Upper lobe of left lung (tissue), 6 donors: ENCODE data around the gene FAM13A. TPM values are rescaled to one million over a fixed set of nuclear protein-coding genes. Genes with fewer than 3 reads are reported as not detected.
"Not testable (repeated sequence)": the region's sequence is repeated elsewhere in the genome, so short reads cannot be mapped to it uniquely, and the experiment has no call there.

ENCODE experiments used
- ATAC-seq, 2 donors: fragments of 200-7000 bp; cut with Tn5 transposase; one replicate each; pipeline ENCODE4 v1.9.1; 2022; ENCODE audit warnings: mild to moderate bottlenecking in 2 of 2, moderate library complexity in 2 of 2; ENCODE audit not compliant: low FRiP score in 2 of 2
- DNase-seq, 2 donors: peaks; one replicate each; pipeline ENCODE4 v3.0.0-alpha.2; 2019 to 2020
- H3K27ac ChIP-seq, 4 donors: fragments of 200-600 bp; sonication (generic); one replicate each; pipeline ENCODE4 v1.5.1; 2016 to 2019
- H3K27me3 ChIP-seq, 4 donors: fragments of 200-600 bp; sonication (generic); one replicate each; pipeline ENCODE4 v1.5.1; 2017 to 2019
- H3K36me3 ChIP-seq, 4 donors: fragments of 200-600 bp; sonication (generic); one replicate each; pipeline ENCODE4 v1.5.1; 2016 to 2019
- H3K4me1 ChIP-seq, 4 donors: fragments of 200-600 bp; sonication (generic); one replicate each; pipeline ENCODE4 v1.5.1; 2018 to 2019
- H3K4me3 ChIP-seq, 4 donors: fragments of 200-600 bp; sonication (generic); one replicate each; pipeline ENCODE4 v1.5.1; 2017 to 2019; ENCODE audit warnings: mild to moderate bottlenecking in 2 of 4, moderate library complexity in 1 of 4
- H3K9me3 ChIP-seq, 4 donors: fragments of 200-600 bp; sonication (generic); one replicate each; pipeline ENCODE4 v1.5.1; 2018 to 2019
- EP300 ChIP-seq, 4 donors: sonication (generic); formaldehyde crosslinking; IDR thresholded peaks; one replicate each; pipeline ENCODE4 v1.5.1; 2017; ENCODE audit warnings: antibody characterized with exemption in 4 of 4, control low read depth in 2 of 4
- POLR2A ChIP-seq, 4 donors: fragments of 450-650 bp; IDR thresholded peaks; one replicate each; pipeline ENCODE4 v1.5.1; 2016 to 2017; ENCODE audit warnings: antibody characterized with exemption in 4 of 4, mild to moderate bottlenecking in 2 of 4
- POLR2AphosphoS5 ChIP-seq, 2 donors: sonication (generic); formaldehyde crosslinking; IDR thresholded peaks; one replicate each; pipeline ENCODE4 v1.5.1; 2017; ENCODE audit warnings: antibody characterized with exemption in 2 of 2
- WGBS, 2 donors: methylation state at CpG; one replicate each; pipeline ENCODE4 v1.1.5; 2017 to 2018; 5-methylcytosine and 5-hydroxymethylcytosine counted together
- total RNA-seq, 6 donors: library from RNA; depleted of rRNA in 4 of 6; stranded (reverse); fragments of >200 nt in 4 of 6; gene quantifications; one replicate each; pipeline versions ENCODE4 v1.1.0 to v1.2.1, GENCODE V29; 2016 to 2021
- TF ChIP-seq, protein P1 (sequence below), 6 experiments: fragments of 450-650 bp in 4 of 6; fragments of 200-600 bp in 2 of 6; sonication (generic) in 2 of 6; IDR thresholded peaks; one replicate each; pipeline ENCODE4 v1.5.1; 2016 to 2019; ENCODE audit warnings: antibody characterized with exemption in 6 of 6
- donor health status: DM: no; HTN: no; CAD: no; lungs with moderate emphysema.
- donor health status: DM: no; HTN: yes; CAD: no; lungs with severe emphysema.

FAM13A gene
- total RNA-seq, 6 donors from 2014 or later, result 15.8 to 173 (median 34.1) TPM

DNA sequence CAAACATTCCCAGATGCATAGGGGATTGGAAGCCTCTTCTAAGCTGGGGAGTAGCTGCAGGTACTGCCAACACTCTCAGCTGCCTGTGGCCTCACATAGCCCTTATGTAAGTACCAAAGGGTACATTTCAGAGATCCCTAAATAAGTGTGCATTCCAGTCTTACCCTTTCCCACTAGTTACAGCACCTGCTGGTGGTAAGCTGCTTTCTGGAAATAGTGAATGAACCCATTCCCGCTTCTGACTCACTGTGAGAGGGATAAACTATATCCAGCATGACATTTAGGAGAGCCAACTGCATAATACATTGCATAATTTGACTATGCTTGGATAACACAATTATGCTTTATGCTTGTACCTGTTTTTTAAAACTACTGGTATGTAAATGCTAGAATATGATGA, 149.0 kb downstream of the FAM13A start:
- DNase-seq (no peak), ATAC-seq (no peak)
- Histone ChIP-seq H3K9me3 (no peaks in the 10 kb centered on the region), H3K36me3 (no peaks in the 10 kb centered on the region), H3K4me3 (no peak overlapping the region), H3K27ac (no peak overlapping the region), H3K4me1 (no peaks in the 10 kb centered on the region), H3K27me3 (no peaks in the 10 kb centered on the region)
- no peak for TF ChIP-seq POLR2A (IDR thresholded peaks at IDR 0.05)
- TF ChIP-seq, protein P1, sequence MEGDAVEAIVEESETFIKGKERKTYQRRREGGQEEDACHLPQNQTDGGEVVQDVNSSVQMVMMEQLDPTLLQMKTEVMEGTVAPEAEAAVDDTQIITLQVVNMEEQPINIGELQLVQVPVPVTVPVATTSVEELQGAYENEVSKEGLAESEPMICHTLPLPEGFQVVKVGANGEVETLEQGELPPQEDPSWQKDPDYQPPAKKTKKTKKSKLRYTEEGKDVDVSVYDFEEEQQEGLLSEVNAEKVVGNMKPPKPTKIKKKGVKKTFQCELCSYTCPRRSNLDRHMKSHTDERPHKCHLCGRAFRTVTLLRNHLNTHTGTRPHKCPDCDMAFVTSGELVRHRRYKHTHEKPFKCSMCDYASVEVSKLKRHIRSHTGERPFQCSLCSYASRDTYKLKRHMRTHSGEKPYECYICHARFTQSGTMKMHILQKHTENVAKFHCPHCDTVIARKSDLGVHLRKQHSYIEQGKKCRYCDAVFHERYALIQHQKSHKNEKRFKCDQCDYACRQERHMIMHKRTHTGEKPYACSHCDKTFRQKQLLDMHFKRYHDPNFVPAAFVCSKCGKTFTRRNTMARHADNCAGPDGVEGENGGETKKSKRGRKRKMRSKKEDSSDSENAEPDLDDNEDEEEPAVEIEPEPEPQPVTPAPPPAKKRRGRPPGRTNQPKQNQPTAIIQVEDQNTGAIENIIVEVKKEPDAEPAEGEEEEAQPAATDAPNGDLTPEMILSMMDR (IDR thresholded peaks at IDR 0.05), result no peak
- no peak for TF ChIP-seq EP300 (IDR thresholded peaks at IDR 0.05)
- TF ChIP-seq POLR2AphosphoS5 (IDR thresholded peaks at IDR 0.05), result no peak
- 96 to 100% methylated on average over 1 of the region's 1 CpG for WGBS, 2 donors

DNA sequence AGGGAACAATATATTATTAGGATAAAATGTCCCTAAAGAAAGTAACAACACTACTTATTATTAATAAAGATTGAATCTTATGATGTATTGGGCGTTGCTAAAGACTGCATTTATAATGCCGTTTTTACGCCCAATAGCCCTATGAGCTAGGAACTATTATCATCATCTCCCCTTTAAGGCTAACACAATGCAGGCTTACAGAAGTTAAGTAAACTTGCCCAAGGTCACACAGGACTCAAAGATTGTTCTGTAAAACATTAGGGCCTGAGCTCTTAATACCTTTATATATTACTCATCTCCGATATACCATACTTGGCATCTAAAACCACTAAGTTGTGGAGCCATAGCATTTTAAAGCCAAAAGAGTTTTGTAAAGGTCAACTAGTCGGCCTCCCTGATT, 149.5 kb downstream of the FAM13A start:
- no peak for DNase-seq
- no peaks in the 10 kb centered on the region for H3K9me3 ChIP-seq
- TF ChIP-seq POLR2AphosphoS5 (IDR thresholded peaks at IDR 0.05) (no peak), EP300 (IDR thresholded peaks at IDR 0.05) (no peak), POLR2A (IDR thresholded peaks at IDR 0.05) (no peak)
- TF ChIP-seq, protein P1 (IDR thresholded peaks at IDR 0.05), result no peak
- WGBS, 2 donors, result 85 to 95% methylated on average over 5 of the region's 5 CpGs
- no peak overlapping the region for H3K27ac ChIP-seq
- no peaks in the 10 kb centered on the region for H3K36me3 ChIP-seq
- H3K4me3 ChIP-seq, result no peak overlapping the region
- H3K27me3 ChIP-seq, result no peaks in the 10 kb centered on the region
- no peaks in the 10 kb centered on the region for H3K4me1 ChIP-seq
- no peak for ATAC-seq

- not testable (repeated sequence) for H3K36me3 ChIP-seq, H3K27ac ChIP-seq, ATAC-seq, H3K4me3 ChIP-seq, H3K4me1 ChIP-seq, DNase-seq, H3K27me3 ChIP-seq, H3K9me3 ChIP-seq
- WGBS, 2 donors, result 91 to 95% methylated on average over 3 of the region's 3 CpGs
Measured at GRCh38 chr4:88904240-88904639, 152.7 kb downstream of the FAM13A start.

- no peak overlapping the region for H3K27ac ChIP-seq
- no peaks in the 10 kb centered on the region for H3K4me1 ChIP-seq
Measured at GRCh38 chr4:88900432-88900831, 156.6 kb downstream of the FAM13A start.

GRCh38 chr4:88897752-88898151, 159.2 kb downstream of the FAM13A start:
- no peaks in the 10 kb centered on the region for H3K4me1 ChIP-seq
- H3K4me3 ChIP-seq, result no peak overlapping the region
- no peaks in the 10 kb centered on the region for H3K36me3 ChIP-seq
- DNase-seq (no peak), ATAC-seq (no peak)
- H3K27me3 ChIP-seq, result no peaks in the 10 kb centered on the region
- H3K9me3 ChIP-seq, result peaks cover 0 to 7% (median 0%) of the 10 kb centered on the region in 4 donors
- TF ChIP-seq EP300 (IDR thresholded peaks at IDR 0.05) (no peak), POLR2AphosphoS5 (IDR thresholded peaks at IDR 0.05) (no peak), POLR2A (IDR thresholded peaks at IDR 0.05) (no peak)
- TF ChIP-seq, protein P1 (IDR thresholded peaks at IDR 0.05), result no peak
- H3K27ac ChIP-seq, result no peak overlapping the region

More at GRCh38 chr4:88900432-88900831, 156.6 kb downstream of the FAM13A start:
- H3K36me3 ChIP-seq, result no peaks in the 10 kb centered on the region
- ATAC-seq (no peak), DNase-seq (no peak)
- 86 to 95% methylated on average over 2 of the region's 2 CpGs for whole genome bisulfite sequencing, 2 donors
- TF ChIP-seq POLR2AphosphoS5 (IDR thresholded peaks at IDR 0.05) (no peak), POLR2A (IDR thresholded peaks at IDR 0.05) (no peak), EP300 (IDR thresholded peaks at IDR 0.05) (no peak)
- TF ChIP-seq, protein P1 (IDR thresholded peaks at IDR 0.05), result no peak
- peaks cover 0 to 7% (median 0%) of the 10 kb centered on the region in 4 donors for H3K9me3 ChIP-seq
- H3K4me3 ChIP-seq, result no peak overlapping the region
- H3K27me3 ChIP-seq, result no peaks in the 10 kb centered on the region
